Effector CD8-positive, alpha-beta T cell (primary cell): Measurements from ENCODE around the gene ANLN.
"Not testable (repeated sequence)": the region's sequence is repeated elsewhere in the genome, so short reads cannot be mapped to it uniquely, and the experiment has no call there.

Experiments
- DNase-seq: peaks from one replicate; lab custom pipeline; 2025; lab: John Stamatoyannopoulos, UW

ANLN gene

GRCh38 chr7:36466001-36466400 is 76.3 kb downstream of the ANLN start:
- not testable (repeated sequence) for DNase-seq

GRCh38 chr7:36468370-36469101 is 78.9 kb downstream of the ANLN start:
- DNase-seq: no peak

GRCh38 chr7:36469236-36469635 is 79.6 kb downstream of the ANLN start:
- DNase-seq: no peak

GRCh38 chr7:36472141-36472729 is 82.6 kb downstream of the ANLN start:
- DNase-seq: no peak

GRCh38 chr7:36473454-36474282 is 84.0 kb downstream of the ANLN start:
- no peak for DNase-seq

GRCh38 chr7:36474283-36475010 is 84.8 kb downstream of the ANLN start:
- DNase-seq: no peak

- DNase-seq: no peak
Observed at GRCh38 chr7:36475011-36475342, 85.3 kb downstream of the ANLN start.

- DNase-seq: no peak
Observed at GRCh38 chr7:36475381-36475780, 85.7 kb downstream of the ANLN start.

GRCh38 chr7:36478745-36479144 is 89.1 kb downstream of the ANLN start:
- DNase-seq: no peak

- DNase-seq: not testable (repeated sequence)
Observed at GRCh38 chr7:36483853-36484252, 94.2 kb downstream of the ANLN start.

GRCh38 chr7:36484265-36484664 is 94.6 kb downstream of the ANLN start:
- no peak for DNase-seq

GRCh38 chr7:36486336-36486735 is 96.7 kb downstream of the ANLN start:
- DNase-seq: no peak

GRCh38 chr7:36487756-36488336 is 98.2 kb downstream of the ANLN start:
- no peak for DNase-seq

GRCh38 chr7:36488672-36489071 is 99.0 kb downstream of the ANLN start:
- DNase-seq: not testable (repeated sequence)

GRCh38 chr7:36490419-36490830 is 100.8 kb downstream of the ANLN start:
- no peak for DNase-seq

GRCh38 chr7:36491317-36491716 is 101.7 kb downstream of the ANLN start:
- no peak for DNase-seq

GRCh38 chr7:36496576-36496975 is 106.9 kb downstream of the ANLN start:
- DNase-seq: no peak

- DNase-seq: not testable (repeated sequence)
Observed at GRCh38 chr7:36497176-36497575, 107.5 kb downstream of the ANLN start.

- DNase-seq: no peak
Observed at GRCh38 chr7:36497775-36498174, 108.1 kb downstream of the ANLN start.
